ENCODE results near the gene SYT7. TPM values are rescaled to one million over a fixed set of nuclear protein-coding genes. Genes with fewer than 3 reads are reported as not detected.

Gene SYT7
- total RNA-seq, 1 experiment from 2014 or later, result 2.5 TPM

GRCh38 chr11:61598374-61598773 lies 17.5 kb upstream of the SYT7 start:
- in situ Hi-C loops (cut with HindIII; ENCODE audit: low pct_unique_long_range_greater_than_20kb, low sequenced_read_pairs) (no loop called here), intact Hi-C loops (cut with micrococcal nuclease; ENCODE audit: unreplicated experiment) (no loop called here)
- CTCF ChIA-PET, result interaction anchor here (1.3 kb wide), 1 partner anchor 11 kb away, joined by 5 read pairs; no protein-coding TSS in a partner anchor
- Histone ChIP-seq H3K4me1 (ENCODE audit: control insufficient read depth, insufficient read depth, low read length) (peaks cover 3% of the 10 kb centered on the region; the same call in 1 of the 2 replicates), H3K36me3 (ENCODE audit: control insufficient read depth, insufficient read depth, low read length) (no peaks in the 10 kb centered on the region), H3K27ac (ENCODE audit: low read length) (no peak overlapping the region), H3K4me3 (ENCODE audit: low read depth in 2 of 2, low read length in 2 of 2) (no peak overlapping the region), H3K27me3 (ENCODE audit: control insufficient read depth, insufficient read depth, low read length) (no peaks in the 10 kb centered on the region), H3K9me3 (ENCODE audit: control insufficient read depth, insufficient read depth, low read depth, low read length) (no peaks in the 10 kb centered on the region)
- POLR2A ChIA-PET, result no interaction called here
- no peak for ATAC-seq
- TF ChIP-seq CTCF (IDR thresholded peaks at IDR 0.05), result no peak
- no peak for TF ChIP-seq REST (IDR thresholded peaks at IDR 0.05; ENCODE audit: insufficient read depth in 1 of 2, low read depth in 2 of 2, low read length in 1 of 2)
- TF ChIP-seq SIN3A (IDR thresholded peaks at IDR 0.05; ENCODE audit: borderline replicate concordance, insufficient read depth, low read depth, low read length), result no peak
- TF ChIP-seq POLR2AphosphoS5 (IDR thresholded peaks at IDR 0.05; ENCODE audit: low read depth, low read length), result no peak
- TF ChIP-seq TCF7L2 (IDR thresholded peaks at IDR 0.05; ENCODE audit: low read depth, low read length), result no peak
- BruUV-seq (replicated peaks), result no TSS peak
- DNase-seq (ENCODE audit: low read depth, low spot score), result no peak

- ChIA-PET POLR2A (no interaction called here), CTCF (no interaction called here)
- in situ Hi-C loops (cut with HindIII; ENCODE audit: low pct_unique_long_range_greater_than_20kb, low sequenced_read_pairs) (no loop called here), intact Hi-C loops (cut with micrococcal nuclease; ENCODE audit: unreplicated experiment) (no loop called here)
- Histone ChIP-seq H3K27me3 (ENCODE audit: control insufficient read depth, insufficient read depth, low read length) (no peaks in the 10 kb centered on the region), H3K9me3 (ENCODE audit: control insufficient read depth, insufficient read depth, low read depth, low read length) (no peaks in the 10 kb centered on the region), H3K27ac (ENCODE audit: low read length) (no peak overlapping the region), H3K4me1 (ENCODE audit: control insufficient read depth, insufficient read depth, low read length) (peaks cover 3% of the 10 kb centered on the region; the same call in 1 of the 2 replicates), H3K36me3 (ENCODE audit: control insufficient read depth, insufficient read depth, low read length) (no peaks in the 10 kb centered on the region), H3K4me3 (ENCODE audit: low read depth in 2 of 2, low read length in 2 of 2) (no peak overlapping the region)
- ATAC-seq, result no peak
- DNase-seq (ENCODE audit: low read depth, low spot score), result no peak
- TF ChIP-seq REST (IDR thresholded peaks at IDR 0.05; ENCODE audit: insufficient read depth in 1 of 2, low read depth in 2 of 2, low read length in 1 of 2) (no peak), TCF7L2 (IDR thresholded peaks at IDR 0.05; ENCODE audit: low read depth, low read length) (no peak), POLR2AphosphoS5 (IDR thresholded peaks at IDR 0.05; ENCODE audit: low read depth, low read length) (no peak), SIN3A (IDR thresholded peaks at IDR 0.05; ENCODE audit: borderline replicate concordance, insufficient read depth, low read depth, low read length) (no peak), CTCF (IDR thresholded peaks at IDR 0.05) (no peak)
- no TSS peak for BruUV-seq (replicated peaks)
Measured at GRCh38 chr11:61596990-61597389, 16.1 kb upstream of the SYT7 start.
